Suprapubic skin (tissue), 4 donors: ENCODE measurements around the gene PEX11A. TPM values are rescaled to one million over a fixed set of nuclear protein-coding genes. Genes with fewer than 3 reads are reported as not detected.

Experiments used
- DNase-seq, 2 donors: peaks; one replicate each; pipeline ENCODE4 v3.0.0-alpha.2; 2019; ENCODE audit warnings: low spot score in 2 of 2
- H3K27ac ChIP-seq: fragments of 200-600 bp; sonication (generic); one replicate; pipeline ENCODE4 v1.5.1; 2019
- H3K27me3 ChIP-seq: fragments of 200-600 bp; sonication (generic); one replicate; pipeline ENCODE4 v1.5.1; 2019
- H3K36me3 ChIP-seq: fragments of 200-600 bp; sonication (generic); one replicate; pipeline ENCODE4 v1.5.1; 2019
- H3K4me1 ChIP-seq: fragments of 200-600 bp; sonication (generic); one replicate; pipeline ENCODE4 v1.5.1; 2019
- H3K4me3 ChIP-seq: fragments of 200-600 bp; sonication (generic); one replicate; pipeline ENCODE4 v1.5.1; 2019; ENCODE audit warnings: mild to moderate bottlenecking
- H3K9me3 ChIP-seq: fragments of 200-600 bp; sonication (generic); one replicate; pipeline ENCODE4 v1.5.1; 2019
- EP300 ChIP-seq: sonication (generic); formaldehyde crosslinking; IDR thresholded peaks from one replicate; pipeline ENCODE4 v1.6.1; 2017; ENCODE audit warnings: antibody characterized with exemption
- POLR2A ChIP-seq, 2 donors: fragments of 450-650 bp; IDR thresholded peaks; one replicate each; pipeline ENCODE4 v1.6.1; 2017; ENCODE audit warnings: antibody characterized with exemption in 2 of 2, mild to moderate bottlenecking in 2 of 2, moderate library complexity in 2 of 2
- POLR2AphosphoS5 ChIP-seq, 3 donors: sonication (generic); formaldehyde crosslinking; IDR thresholded peaks; one replicate each; pipeline ENCODE4 v1.6.1; 2017; ENCODE audit warnings: antibody characterized with exemption in 3 of 3
- whole genome bisulfite sequencing: methylation state at CpG from one replicate; pipeline ENCODE4 v1.1.5; 2018; 5-methylcytosine and 5-hydroxymethylcytosine counted together
- total RNA-seq, 4 donors: library from RNA; depleted of rRNA; stranded (reverse); fragments of >200 nt; gene quantifications; one replicate each; pipeline ENCODE4 v1.1.0, GENCODE V29; 2016
- TF ChIP-seq, protein P1 (sequence below), 2 donors: fragments of 200-600 bp in 1 of 2; fragments of 450-650 bp in 1 of 2; sonication (generic) in 1 of 2; IDR thresholded peaks; one replicate each; pipeline ENCODE4 v1.5.1; 2016 to 2019; ENCODE audit warnings: antibody characterized with exemption in 2 of 2, mild to moderate bottlenecking in 1 of 2, moderate library complexity in 1 of 2

PEX11A gene
- total RNA-seq, 4 donors from 2014 or later = 7.9 to 16.9 (median 10.6) TPM

DNA sequence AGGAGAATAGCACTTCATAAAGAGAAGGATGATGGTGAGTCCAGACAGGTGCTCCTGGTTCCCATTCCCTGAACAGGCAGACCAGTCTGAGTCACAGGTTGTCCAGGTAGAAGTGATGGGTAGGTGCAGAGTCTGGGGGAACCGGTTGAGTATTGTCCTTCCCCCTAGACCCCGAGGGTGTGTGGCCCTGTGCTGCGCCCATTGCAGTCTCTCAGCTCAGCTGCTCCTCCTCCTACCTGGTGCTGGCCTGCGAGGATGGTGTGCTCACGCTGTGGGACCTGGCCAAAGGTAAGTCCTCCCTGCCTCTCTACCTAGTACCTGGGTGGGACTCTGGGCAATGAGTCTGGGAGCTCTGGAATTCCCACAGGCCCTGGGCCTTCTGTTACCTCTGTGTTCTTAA lies 40.7 kb upstream of the PEX11A start:
- Histone ChIP-seq H3K27me3 (no peaks in the 10 kb centered on the region), H3K4me3 (no peak overlapping the region), H3K36me3 (no peaks in the 10 kb centered on the region), H3K4me1 (peaks cover 2% of the 10 kb centered on the region), H3K9me3 (no peaks in the 10 kb centered on the region), H3K27ac (no peak overlapping the region)
- WGBS = 88% methylated on average over 5 of the region's 5 CpGs
- no peak for DNase-seq
- TF ChIP-seq, protein P1, sequence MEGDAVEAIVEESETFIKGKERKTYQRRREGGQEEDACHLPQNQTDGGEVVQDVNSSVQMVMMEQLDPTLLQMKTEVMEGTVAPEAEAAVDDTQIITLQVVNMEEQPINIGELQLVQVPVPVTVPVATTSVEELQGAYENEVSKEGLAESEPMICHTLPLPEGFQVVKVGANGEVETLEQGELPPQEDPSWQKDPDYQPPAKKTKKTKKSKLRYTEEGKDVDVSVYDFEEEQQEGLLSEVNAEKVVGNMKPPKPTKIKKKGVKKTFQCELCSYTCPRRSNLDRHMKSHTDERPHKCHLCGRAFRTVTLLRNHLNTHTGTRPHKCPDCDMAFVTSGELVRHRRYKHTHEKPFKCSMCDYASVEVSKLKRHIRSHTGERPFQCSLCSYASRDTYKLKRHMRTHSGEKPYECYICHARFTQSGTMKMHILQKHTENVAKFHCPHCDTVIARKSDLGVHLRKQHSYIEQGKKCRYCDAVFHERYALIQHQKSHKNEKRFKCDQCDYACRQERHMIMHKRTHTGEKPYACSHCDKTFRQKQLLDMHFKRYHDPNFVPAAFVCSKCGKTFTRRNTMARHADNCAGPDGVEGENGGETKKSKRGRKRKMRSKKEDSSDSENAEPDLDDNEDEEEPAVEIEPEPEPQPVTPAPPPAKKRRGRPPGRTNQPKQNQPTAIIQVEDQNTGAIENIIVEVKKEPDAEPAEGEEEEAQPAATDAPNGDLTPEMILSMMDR (IDR thresholded peaks at IDR 0.05) = no peak
- TF ChIP-seq EP300 (no peak), POLR2A (IDR thresholded peaks at IDR 0.05) (no peak), POLR2AphosphoS5 (IDR thresholded peaks at IDR 0.05) (no peak)

DNA sequence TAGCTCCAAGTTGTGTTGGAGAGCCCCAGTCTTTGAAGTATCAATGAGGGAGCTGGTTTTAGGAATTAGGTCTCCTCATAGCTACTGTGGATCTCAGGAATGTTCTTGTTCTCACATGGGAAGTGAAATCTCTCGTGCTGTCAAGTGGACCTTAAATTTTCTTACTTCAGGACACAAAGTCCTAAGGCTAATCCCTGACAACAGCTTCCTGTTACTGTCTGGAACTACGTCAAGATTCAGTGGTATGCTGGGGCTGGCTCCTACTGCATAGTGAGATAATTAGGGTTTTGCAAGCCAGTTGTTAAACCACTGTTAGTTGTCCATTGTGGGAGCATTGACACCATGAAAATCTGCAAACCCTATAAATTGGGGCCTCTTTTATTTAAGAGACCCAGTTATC lies 37.7 kb upstream of the PEX11A start:
- whole genome bisulfite sequencing = 32% methylated on average over 2 of the region's 2 CpGs
- H3K27ac ChIP-seq = no peak overlapping the region

DNA sequence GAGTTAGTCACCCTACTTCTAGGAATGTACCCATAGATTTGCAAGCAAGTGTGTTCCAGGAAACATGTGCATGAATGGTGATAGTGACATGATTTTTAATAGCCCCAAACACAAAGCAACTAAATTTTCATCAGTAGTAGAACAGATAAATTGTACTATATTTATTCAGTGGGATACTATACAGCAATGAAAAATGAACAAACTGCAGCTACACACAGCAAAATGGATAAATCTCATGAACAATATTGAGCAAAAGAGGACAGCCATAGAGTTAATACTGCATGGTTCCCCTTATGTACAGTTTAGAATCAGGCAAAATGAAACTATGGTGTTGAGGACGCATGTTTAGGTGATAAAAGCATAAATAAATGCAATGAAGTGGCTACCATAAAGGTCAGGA lies 34.5 kb upstream of the PEX11A start:
- Histone ChIP-seq H3K4me1 (peaks cover 2% of the 10 kb centered on the region), H3K27me3 (no peaks in the 10 kb centered on the region), H3K27ac (no peak overlapping the region), H3K36me3 (no peaks in the 10 kb centered on the region), H3K9me3 (no peaks in the 10 kb centered on the region), H3K4me3 (no peak overlapping the region)
- 91% methylated on average over 1 of the region's 1 CpG for WGBS
- TF ChIP-seq, protein P1 (IDR thresholded peaks at IDR 0.05) = no peak
- TF ChIP-seq EP300 = no peak
- TF ChIP-seq POLR2A (IDR thresholded peaks at IDR 0.05) = no peak
- TF ChIP-seq POLR2AphosphoS5 (IDR thresholded peaks at IDR 0.05) = no peak
- no peak for DNase-seq

More for the DNA sequence above, 37.7 kb upstream of the PEX11A start:
- DNase-seq = no peak
- H3K4me1 ChIP-seq = peaks cover 2% of the 10 kb centered on the region
- H3K27me3 ChIP-seq = no peaks in the 10 kb centered on the region
- H3K9me3 ChIP-seq = no peaks in the 10 kb centered on the region
- TF ChIP-seq POLR2A (IDR thresholded peaks at IDR 0.05) (no peak), POLR2AphosphoS5 (IDR thresholded peaks at IDR 0.05) (no peak), EP300 (peak; percentile 84)
- TF ChIP-seq, protein P1 (IDR thresholded peaks at IDR 0.05) = no peak
- no peak overlapping the region for H3K4me3 ChIP-seq
- no peaks in the 10 kb centered on the region for H3K36me3 ChIP-seq

DNA sequence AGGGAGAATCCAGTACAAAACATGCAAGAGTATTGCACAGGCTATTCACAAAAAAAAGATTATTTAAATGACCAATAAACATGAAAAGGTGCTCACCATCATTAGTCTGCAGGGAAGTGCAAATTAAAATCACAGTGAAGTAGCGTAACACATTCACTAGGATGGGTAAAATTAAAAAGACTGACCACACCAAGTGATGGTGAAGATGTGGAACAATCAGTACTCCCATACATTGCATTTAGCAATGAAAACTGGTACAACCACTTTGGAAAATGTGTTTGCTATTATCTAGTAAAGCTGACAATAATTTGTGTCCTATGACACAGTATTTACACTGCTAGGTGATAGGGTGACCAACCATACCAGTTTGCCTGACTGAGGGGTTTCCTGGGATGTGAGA lies 34.1 kb upstream of the PEX11A start:
- TF ChIP-seq, protein P1 (IDR thresholded peaks at IDR 0.05) = no peak
- TF ChIP-seq EP300 (no peak), POLR2AphosphoS5 (IDR thresholded peaks at IDR 0.05) (no peak), POLR2A (IDR thresholded peaks at IDR 0.05) (no peak)
- DNase-seq = no peak
- WGBS = 100% methylated on average over 1 of the region's 1 CpG

DNA sequence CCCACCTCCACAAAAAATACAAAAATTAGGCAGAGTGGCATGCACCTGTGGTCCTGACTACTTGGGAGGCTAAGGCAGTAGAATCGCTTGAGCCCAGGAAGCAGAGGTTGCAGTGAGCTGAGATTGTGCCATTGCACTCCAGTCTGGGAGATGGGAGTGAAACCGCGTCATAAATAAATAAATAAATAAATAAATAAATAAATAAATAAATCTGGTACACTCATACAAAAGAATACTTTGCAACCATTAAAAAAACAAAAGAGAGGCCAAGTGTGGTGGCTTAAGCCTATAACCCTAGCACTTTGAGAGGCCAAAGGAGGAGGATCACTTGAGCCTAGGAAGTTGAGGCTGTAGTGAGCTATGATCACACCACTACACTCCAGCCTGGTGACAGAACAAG lies 32.5 kb upstream of the PEX11A start:
- Histone ChIP-seq H3K36me3 (no peaks in the 10 kb centered on the region), H3K27me3 (no peaks in the 10 kb centered on the region), H3K27ac (no peak overlapping the region), H3K4me1 (no peaks in the 10 kb centered on the region), H3K9me3 (no peaks in the 10 kb centered on the region), H3K4me3 (no peak overlapping the region)
- 93% methylated on average over 3 of the region's 3 CpGs for WGBS
- no peak for DNase-seq
- no peak for TF ChIP-seq POLR2AphosphoS5 (IDR thresholded peaks at IDR 0.05)
- no peak for TF ChIP-seq EP300
- no peak for TF ChIP-seq POLR2A (IDR thresholded peaks at IDR 0.05)
- TF ChIP-seq, protein P1 (IDR thresholded peaks at IDR 0.05) = no peak

More for the DNA sequence above, 34.1 kb upstream of the PEX11A start:
- H3K36me3 ChIP-seq = no peaks in the 10 kb centered on the region
- no peaks in the 10 kb centered on the region for H3K9me3 ChIP-seq
- H3K27me3 ChIP-seq = no peaks in the 10 kb centered on the region
- H3K27ac ChIP-seq = no peak overlapping the region
- peaks cover 2% of the 10 kb centered on the region for H3K4me1 ChIP-seq
- H3K4me3 ChIP-seq = no peak overlapping the region
